GM19025 (cell line): ENCODE results near the gene WSCD2.

ENCODE experiments used
- ATAC-seq: cut with Tn5 transposase; IDR thresholded peaks from one replicate; pipeline ENCODE4 v1.9.1; 2021; ENCODE audit warnings: mild to moderate bottlenecking, low read depth, moderate library complexity; ENCODE audit not compliant: unreplicated experiment

WSCD2 gene

DNA sequence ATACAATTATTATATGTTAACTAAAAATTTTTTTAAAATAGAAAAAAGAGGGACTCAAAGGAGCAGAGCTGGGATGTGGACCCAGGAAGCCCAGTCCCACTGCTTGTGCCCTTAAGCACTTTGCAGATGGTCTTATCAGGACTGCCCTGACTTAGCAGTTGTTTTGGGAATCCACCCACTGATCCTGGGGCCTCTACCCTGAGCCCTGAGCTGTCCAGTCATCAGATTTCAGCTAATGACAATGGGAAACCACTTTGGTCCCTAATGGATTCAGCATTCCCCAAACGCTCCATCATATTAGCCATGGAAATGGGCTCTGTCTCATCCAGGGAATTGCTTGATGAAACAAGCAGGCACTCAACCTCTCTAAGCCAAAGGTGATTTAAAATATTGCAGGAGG is 22.5 kb upstream of the WSCD2 start:
- no peak for ATAC-seq

DNA sequence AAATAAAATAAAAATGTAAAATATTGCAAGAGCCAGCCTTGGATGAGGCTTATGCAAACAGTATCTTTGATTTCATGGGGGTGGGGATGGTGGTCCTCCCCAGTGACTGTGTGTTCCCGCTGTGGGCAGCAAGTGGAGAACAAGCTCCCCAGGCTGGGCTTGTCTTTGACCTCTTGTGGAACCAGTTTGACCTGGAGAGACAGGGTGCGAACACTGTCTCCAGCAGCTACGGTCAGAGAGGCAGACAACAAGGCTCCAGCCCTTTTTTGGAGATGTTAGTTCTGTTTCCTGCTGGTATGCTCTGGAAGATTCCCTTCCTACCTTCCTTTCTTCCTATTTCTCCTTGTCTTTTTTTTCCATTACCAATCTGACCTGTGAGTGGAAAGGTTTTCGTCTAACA is 21.8 kb upstream of the WSCD2 start:
- no peak for ATAC-seq

DNA sequence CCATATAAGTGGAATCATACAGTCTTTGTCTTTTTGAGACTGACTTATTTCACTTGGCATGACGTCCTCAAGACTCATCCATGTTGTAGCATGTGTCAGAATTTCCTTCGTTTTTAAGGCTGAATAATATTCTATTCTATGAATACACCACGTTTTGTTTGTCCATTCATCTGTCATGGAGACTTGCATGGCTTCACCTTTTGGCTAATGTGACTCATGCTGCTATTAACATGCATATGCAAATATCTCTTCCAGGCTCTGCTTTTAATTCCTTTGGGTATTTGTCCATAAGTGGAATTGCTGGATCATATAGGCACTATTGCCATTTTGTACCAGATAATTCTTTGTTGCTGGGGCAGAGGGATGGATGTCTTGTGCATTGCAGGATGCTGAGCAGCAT is 19.6 kb upstream of the WSCD2 start:
- ATAC-seq, result no peak

DNA sequence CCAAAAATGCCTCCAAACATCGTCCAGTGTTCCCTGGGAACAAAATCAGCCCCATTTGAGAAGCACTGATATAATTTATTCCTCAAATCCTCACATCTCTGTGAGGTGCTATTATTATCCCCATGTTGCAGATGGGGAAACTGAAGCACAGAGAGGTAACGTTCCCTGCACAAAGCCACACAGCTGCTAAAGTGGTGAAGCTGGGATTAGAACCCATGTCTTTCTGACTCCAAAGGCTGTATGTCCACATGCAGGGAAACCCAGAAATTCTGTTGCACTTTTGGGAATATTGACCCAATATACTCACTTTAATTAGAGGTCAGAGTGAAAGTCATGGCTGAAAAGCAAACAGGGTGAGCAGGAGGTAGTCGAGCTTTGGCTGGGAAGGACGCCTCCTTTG is 19.1 kb upstream of the WSCD2 start:
- no peak for ATAC-seq

DNA sequence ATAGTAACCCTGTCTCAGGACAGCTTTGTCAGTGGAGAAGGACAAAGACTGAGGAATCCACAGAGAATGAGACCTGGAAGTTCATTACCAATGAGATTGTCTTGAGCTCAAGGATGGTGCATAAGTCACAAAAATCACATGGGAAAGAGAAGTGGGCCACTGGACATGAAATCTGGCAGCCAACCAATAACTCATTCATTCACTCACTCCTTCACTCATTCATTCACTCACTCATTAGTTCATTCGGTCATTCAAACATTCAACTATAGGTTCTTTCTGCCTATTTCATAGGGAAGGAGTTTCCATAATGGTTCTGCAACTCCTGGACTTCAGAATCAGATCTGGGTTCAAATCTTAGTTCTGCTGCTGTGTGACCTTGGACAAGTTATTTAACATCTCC is 18.2 kb upstream of the WSCD2 start:
- no peak for ATAC-seq

DNA sequence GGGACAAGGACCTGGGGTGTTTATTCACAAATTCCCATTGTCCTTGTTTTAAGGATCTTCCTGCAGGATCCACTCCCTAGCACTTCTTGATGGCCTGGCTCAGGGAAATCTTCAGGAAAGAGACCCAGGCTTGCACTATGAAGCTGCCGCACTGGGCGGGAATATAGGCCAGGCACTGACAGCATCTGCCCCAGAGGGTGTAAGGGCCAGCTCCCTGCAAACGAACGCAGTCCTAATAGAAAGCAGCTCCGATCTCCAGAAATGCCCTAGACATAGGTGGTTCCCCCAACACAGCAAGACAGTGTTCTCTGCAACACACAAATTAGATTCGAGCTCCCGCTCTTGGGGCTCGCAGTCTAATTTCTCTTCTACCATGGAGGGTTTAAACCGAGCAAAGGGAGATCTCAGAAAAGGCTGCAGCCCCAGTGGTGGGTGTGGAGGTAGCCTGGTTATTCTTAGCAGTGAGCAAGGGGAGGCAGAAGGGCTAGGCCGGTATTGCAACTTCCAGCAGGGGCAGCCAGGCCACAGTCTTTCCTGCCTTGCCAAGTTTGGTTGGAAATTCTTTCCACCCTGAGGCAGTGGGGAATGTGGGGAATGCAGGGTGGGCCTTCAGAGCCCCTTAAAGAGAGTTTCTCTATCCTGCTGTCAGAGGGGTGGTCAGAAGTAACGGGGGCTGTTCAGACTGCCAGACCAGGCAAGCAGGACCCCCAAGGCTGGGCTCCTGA is 16.1 kb upstream of the WSCD2 start:
- ATAC-seq, result no peak

DNA sequence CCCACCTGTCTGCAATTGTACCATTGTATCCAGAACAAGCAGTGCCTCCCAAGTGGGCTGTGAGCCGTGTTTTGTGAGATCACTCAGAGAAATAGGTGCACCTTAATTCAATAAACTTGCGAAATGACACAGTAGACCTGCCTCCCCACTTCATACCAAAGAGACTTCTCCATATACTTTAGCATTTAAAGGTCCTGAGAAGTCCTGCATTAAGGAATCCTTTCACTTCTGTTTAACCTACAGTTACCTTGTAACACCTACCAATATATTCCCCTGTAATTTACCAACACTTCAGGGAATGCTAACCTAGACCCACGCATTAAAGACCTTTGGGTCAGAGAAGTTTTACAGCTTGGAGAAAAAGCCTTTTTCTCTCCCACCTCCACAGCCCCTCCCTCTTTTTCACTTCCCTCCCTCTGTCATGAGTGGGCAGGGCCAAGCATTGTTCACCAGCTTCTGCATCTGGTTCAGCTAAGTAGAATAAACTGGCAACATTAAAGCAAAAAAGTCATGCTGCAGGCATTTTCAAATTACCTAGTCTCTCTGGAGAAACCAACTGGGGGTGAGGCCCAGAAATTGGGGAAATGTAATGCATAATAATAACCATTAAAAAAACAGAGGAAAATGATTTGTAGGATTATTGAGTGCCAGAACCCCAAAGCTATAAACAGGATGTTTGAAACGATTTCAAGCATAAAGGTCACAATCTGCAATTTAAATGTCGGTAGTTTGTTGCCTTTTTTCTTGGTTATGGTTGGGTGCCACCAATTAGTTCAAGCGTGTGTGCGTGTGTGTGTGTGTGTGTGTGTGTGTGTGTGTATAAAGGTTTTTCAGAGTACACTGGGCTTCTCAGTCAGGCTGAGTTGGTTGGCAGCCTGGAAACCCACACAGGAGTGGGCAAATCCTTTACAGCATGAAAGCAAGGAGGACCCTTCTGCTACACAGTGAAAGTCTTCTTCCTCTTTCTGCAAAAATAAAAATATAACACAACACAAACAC is 13.7 kb upstream of the WSCD2 start:
- no peak for ATAC-seq

DNA sequence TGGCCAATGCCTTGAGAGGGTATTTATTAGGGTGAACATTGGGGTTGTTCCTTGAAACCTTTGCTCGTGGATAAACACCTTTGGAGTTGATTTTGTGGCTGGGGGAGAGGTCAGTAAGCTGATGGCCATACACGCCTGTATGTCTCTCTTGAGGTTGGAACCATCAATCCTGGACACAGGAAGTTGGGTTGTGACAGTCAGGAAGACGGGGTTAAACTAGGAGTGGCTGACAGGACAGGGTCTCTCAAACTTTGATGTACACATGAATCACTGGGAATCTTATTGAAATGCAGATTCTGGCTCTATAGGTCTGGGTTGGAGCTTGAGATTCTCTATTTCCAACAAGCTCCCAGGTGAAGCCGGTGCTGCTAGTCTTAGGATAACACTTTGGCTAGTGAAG is 12.8 kb upstream of the WSCD2 start:
- no peak for ATAC-seq

DNA sequence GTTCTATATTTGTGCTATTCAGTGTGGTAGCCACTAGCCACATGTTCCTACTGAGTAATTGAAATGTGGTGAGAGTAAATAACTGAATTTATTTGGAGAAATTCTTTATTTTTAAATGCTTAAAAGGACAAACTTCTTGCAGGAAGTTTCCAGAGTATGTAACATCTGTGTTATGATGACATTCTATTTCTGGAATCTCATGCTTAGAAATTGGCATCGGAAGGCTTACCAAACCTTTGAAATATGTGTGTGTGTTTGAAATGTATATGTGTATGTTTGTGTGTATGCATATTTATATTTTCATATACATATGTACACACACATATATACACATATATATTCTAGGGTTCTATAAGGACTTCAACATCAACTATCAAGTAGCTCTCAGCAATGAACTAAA is 12.4 kb upstream of the WSCD2 start:
- ATAC-seq, result no peak

DNA sequence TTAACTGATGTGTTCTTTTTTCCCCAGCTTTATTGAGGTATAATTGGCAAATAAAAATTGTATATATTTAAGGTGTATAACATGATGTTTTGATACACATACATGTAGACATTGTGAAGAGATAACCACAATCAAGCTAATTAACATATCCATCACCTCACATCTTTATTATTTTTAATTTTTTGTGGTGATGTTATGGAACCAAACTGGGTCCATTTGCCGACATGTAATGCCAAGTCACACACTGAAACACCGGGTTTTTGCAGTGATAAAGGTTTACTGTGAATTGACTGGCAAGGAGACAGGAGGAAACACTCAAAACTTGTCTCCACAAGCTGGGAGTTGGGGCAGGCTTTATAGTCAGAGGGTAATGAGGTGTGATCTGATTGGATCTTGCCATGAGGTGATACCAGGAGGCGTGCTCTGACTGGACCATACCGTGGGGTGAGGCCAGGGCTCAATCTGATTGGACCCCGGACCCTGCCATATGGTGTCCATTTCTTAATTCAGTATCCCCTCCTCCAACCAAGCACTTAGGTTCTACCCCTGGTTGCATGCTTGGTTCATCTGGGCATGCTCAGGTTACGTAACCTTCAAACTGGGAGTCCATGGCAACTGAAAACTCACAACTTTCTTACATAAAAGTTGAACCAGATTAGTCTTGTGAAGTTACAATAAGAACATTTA is 11.8 kb upstream of the WSCD2 start:
- ATAC-seq, result no peak

DNA sequence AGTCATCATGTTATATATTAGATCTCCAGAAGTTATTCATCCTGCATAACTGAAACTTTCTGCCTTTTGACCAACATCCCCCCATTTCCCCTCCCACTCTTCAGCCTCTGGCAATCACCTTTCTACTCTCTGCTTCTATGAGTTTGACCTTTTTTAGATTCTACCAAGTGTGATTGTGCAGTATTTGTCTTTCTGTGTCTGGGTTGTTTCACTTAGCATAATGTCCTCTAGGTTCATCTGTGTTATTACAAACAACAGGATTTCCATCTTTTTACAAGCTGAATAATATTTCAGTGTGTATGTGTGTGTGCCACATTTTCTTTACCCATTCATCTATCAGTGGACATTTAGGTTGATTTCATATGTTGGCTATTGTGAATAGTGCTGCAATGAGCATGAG is 11.2 kb upstream of the WSCD2 start:
- no peak for ATAC-seq

DNA sequence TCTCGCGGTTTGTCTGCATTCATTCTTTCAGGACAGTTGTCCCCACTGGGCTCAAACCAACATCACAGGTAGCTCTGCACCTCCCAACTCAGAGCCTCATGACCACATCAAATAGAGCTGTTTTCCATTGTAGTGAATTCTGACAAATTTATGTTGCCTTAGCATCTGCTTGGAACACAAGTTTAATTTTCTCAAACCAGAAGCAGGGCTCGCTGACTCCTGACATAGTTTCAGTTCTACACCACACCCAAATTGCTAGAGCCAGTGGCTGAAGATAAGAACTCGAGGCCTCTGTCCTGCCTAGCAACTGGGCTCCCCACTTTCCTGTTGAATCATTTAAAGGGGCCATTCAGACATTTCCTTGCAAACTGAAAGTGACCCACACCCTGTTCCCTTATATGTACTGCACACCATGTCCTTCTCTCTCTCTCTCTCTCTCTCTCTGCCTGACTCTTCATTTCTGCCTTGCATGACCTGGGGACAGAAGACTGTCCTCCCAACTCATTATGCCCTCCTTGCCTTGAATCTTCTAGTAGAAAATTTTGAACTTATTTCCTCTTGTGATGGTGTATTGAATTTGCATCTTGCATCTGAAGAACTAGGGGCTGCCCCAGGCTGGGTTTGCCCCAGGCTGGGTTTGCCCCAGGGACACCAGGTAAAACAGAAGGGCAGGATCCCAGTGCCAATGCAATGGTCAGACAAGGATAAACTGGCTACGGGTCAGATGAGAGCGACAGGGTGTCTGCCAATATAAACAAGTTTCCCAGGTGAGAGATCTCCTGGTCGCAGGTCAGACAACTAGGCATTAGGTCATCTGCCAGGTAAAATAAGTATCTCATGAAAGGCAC is 9.7 kb upstream of the WSCD2 start:
- no peak for ATAC-seq

DNA sequence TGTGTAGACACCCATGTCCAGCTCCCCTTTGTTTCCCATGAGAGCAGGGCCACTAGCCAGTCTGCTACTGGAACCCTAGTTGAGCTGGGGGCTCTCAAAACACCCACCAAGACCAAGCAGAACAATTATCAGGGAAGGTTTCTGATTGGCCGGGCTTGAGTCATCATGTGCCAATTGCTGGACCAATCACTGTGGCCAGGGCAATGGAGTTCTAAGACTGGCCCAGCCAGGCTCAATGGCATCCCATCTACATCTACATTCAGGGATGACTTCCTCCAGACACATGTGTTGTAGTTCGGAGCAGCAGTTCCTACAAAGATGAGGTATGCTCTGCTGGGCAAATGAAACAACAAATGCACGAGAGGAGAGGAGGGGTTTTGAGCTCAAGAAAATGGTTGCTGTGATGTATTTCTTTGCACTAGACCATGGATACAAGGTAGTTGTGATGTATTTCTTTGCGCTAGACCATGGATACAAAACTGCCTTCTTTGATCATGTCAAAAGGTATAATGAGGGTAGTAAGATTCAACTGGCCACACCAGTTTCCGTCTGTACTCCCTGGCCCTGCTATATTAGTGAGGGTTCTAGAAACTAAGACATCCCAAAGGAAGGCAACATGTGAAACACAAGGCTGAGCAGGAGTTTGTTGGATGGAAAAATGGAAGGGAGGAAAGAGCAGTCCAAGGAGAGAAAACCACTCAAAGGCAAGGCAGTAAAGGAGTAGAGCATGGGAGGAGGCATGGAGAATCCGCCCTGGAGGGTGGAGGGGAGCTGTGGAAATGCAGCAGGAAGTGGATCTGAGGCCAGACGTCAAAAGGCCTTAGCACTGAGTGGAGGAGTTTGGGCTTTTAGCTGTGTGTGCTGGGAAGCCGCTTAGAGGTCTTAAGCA is 8.9 kb upstream of the WSCD2 start:
- no peak for ATAC-seq

DNA sequence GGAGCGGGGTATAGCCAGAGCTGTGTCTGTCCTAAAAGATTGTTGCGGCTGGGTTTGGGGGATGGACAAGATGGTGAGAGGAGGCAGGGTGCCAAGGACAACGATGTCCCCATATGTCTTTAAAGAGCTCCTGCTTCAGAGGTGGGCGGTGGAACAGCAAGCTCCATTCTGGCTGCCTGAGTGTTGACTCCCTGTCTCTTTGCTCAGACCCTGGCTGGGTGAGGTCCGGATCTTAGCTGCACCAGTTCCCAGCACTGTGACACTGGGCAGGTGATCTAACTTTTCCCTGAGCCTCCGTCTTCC is 8.3 kb upstream of the WSCD2 start:
- no peak for ATAC-seq

DNA sequence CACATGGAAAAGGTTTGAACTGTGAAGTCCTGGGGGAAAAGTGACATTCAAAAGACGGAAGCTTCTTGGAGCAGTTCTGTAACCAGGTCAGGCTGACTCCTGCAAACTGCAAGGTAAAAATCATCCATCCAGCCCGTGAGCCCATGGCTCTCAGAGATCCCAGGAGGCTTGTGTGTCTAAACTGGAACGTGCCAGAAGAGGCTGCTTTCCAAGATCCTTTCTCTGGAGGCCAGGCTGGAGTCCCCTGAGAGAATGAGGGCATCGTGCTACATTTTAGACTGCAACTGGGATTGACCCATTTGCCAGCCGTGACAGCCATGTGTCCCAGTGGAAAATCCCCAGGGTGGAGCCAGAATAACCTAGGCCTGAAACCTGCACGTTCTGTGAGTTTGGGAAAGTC is 7.8 kb upstream of the WSCD2 start:
- no peak for ATAC-seq

DNA sequence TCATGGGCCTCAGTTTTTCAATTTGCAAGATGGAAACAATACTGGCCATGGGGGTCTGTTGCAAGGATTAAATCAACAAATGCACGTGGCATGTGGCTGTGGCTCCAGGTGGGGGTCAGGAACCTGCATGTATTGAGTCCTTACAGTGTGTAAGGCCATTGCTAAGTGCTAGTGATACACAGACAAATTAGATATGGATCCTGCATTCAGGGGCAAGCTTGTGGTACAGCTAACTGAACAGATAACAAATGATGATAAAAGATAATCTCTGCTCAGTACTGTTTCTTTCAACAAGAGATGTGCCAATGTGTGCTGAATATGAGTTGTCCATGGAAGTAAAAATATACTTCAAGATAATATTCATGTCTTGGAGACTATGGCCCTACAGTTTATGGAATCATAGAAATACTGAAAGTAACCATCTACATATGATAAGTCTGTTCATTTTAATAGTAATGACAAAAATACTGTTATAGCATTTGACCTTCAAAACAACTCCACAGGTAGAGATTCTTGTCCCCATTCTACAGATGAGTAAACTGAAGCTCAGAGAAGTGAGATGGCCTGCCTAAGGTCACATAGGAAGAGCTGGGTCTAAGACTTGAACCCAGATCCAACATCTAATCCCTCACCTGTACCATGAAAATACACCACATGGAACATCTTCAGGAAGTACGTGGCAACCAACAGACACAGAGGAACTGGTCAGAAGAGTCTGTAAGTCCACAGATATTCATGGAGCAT is 7.2 kb upstream of the WSCD2 start:
- no peak for ATAC-seq

DNA sequence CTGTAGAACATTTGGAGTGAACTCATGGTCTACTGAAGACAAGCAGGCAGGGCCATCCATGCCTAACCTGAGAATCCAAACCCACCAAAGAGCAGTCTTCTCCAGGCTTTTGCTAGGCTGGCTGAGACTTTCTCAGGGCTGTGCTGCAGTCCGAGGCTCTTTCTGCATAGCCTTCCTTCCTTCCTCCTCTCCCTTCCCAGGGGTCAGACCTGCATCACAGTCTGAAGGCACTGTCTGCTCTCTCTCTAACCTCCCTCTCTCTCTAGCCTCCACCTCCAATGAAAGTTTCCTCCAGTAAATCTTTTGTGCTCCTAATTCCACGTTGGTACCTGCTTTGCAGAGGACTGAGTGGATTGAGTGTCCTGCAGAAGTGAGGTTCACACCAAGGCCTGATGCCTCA is 6.4 kb upstream of the WSCD2 start:
- no peak for ATAC-seq

DNA sequence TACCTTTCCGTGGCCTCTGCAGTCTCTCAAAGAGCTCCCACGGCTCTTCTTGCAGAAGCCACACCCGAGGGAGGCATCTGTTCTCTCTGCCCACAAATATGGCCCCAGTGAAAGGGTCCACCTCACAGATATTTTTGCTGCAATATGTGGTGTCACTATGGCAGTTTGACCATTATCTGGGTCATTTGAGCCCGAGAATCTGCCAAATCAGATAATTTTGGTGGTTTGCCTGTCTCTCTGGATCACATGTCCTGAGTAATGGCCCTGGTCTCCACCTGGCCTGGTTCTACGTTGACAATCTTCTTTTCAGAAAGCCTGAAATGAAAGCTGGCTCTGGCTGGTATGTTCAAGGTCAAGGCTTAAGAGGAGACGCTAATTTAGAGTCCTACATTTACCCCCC is 5.7 kb upstream of the WSCD2 start:
- ATAC-seq, result no peak

DNA sequence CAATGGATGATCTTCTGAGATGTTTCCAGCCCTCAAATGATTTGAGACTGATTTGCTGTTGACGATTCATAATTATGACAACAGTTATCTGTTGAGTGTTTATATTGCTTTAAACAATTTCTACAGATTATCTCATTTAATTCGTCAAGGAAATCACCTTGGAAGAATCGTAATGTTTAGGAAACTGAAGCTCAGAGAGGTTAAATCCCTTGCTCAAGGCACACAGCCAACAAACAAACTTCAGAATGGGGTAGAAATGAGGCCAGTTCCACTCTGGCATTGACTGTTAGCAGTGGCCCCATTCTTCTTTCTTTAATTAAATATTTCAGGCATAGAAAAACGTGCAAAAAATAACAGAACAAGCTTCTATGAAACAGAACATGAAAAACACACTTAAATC is 4.0 kb upstream of the WSCD2 start:
- ATAC-seq, result no peak
